GM21526 (cell line): ENCODE results near the gene NALCN.
A peak's percentile ranks its signal among the peaks of the same experiment; 100 is the strongest.

Source experiments
- ATAC-seq: cut with Tn5 transposase; IDR thresholded peaks from one replicate; pipeline ENCODE4 v1.9.1; 2021; ENCODE audit warnings: moderate library complexity; ENCODE audit not compliant: unreplicated experiment, low FRiP score

NALCN gene

GRCh38 chr13:101297794-101298193, 118.5 kb downstream of the NALCN start:
- ATAC-seq, result no peak

DNA sequence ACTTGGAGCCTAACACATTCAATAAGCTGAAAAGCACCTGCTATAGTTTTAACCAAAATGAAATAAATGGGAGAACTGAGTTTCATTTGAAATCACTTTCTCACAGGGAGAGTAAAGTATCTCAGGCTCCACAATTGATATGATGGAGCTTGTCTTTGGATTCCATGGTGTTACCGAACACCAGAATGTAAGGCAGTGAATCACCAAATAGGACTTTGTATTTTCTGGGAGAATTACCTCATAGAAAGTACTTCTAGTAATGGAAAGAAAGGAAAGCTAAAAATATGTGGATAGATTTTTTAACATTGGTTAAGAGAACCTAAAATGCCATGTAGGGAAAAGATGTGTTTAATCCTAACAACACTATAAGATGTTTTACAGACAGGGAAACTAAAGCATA, 123.6 kb downstream of the NALCN start:
- ATAC-seq, result no peak

- ATAC-seq, result no peak
Observed at GRCh38 chr13:101291646-101292515, 124.4 kb downstream of the NALCN start.

DNA sequence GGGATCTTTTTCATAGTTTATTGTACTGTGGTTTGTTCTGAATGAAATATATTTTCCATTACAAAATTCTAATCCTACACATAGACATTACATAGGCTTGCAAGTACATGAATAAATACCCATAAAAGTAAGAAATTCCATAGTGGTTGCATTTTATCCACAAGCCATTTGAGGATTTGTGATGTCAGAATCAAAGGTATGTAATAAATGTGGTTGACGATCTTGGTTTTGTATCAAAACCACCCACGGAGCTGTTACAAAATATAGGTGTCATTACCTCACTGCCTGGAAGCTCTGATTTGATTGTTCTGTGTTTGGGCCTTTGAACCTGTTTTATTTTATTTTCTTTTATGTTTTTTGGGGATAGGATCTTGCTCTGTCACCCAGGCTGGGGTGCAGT, 125.1 kb downstream of the NALCN start:
- ATAC-seq, result no peak

GRCh38 chr13:101289764-101290163, 126.5 kb downstream of the NALCN start:
- no peak for ATAC-seq

DNA sequence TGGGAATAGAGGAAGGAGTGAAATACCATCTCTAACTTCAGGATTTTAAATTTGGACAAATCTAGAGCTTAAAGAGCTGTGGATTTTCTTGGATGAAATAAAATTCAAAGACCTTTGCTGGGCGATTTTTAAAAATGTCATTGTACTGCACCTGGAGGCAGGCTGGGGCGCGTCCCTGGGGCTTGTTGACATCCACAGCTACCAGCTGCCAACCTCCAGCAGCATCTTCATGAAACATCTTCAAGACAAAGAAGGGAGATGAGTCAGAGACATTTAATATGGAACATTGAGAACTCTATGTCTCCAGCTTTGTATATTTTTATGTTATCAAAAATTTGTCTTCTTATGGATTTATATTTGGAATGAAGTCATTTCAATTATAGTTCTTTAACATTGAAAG, 132.5 kb downstream of the NALCN start:
- no peak for ATAC-seq

GRCh38 chr13:101272886-101273285, 143.4 kb downstream of the NALCN start:
- no peak for ATAC-seq

DNA sequence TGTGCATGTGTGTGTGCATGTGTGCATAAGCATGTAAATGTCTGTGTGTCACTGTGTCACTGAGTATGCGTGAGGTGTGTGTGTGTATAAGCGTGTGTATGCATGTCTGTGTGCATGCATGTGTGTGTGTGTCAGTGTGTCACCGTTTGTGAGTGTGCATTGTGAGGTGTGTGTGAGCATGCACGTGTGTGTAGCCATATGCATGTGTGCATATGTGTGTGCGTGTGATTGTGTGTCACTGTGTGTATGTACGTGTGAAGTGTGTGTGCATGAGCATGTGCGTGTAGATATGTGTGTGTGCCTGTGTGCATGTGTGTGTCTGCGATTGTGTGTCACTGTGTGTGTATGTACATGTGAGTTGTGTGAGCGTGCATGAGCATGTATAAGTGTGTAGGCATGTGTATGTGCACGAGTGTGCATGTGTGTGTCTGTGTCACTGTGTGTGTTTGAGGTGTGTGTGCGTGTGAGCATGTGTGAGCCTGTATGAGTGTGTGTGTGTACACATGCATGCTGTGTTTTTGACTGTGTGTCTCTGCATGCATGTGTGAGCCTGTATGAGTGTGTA, 144.5 kb downstream of the NALCN start:
- no peak for ATAC-seq

DNA sequence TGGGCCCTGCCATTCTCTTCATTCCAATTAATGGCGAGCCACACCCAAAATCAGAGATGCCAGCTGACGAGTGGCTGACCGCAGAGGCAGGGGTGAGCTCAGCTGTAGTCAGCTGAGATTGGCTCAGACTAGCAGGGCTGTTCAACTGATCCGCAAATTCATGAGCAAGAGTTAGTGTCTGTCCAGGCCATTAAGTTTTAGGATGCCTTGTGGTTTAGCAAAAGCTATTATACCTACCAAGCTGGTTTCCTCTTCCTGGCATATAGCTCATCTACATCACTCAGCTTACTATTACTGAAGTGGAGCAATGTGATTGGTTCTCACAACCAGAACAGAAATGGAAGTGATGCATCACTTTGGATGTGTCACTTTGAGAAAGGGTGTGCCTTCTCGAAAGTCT, 148.7 kb downstream of the NALCN start:
- ATAC-seq, result no peak

DNA sequence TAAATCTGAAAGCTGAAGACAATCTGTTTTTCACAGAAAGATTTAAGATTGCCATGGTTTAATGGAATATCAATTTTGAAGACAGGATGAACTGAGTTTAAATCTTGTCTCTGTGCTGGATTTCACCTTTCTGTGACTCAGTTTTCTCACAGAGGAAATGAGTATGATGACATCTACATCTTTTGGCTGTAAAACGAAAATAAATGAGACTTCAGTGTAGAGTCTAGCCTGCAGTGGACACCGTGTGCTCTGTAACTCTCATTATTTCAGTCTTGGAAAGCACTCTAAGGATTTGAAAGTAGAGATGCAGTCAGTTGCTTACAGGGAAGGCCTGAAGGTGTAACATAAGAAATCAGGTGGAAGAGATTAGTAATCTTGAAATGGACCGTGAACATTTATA, 150.4 kb downstream of the NALCN start:
- no peak for ATAC-seq

- ATAC-seq, result no peak
Observed at GRCh38 chr13:101264931-101265330, 151.4 kb downstream of the NALCN start.

DNA sequence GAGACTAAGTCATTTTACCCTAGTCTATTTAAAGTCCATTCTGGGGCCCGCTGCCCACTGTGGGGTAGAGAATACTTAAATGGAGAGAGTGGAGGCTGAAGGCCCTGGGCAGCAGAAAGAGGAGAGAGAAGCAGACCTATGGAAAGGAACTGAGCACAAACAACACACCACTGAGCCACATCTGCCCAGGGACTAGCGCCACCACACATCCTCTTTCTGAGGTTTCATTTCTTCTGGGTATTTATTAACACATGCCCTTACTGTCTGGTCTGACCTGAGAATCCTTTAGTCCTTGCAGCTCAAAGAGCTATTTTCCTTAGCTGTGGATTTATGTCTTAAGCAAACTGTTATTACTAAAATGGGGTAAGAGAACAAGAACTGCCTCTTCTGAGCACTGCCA, 154.0 kb downstream of the NALCN start:
- ATAC-seq, result peak; percentile 45

- ATAC-seq, result no peak
Observed at GRCh38 chr13:101258509-101258908, 157.8 kb downstream of the NALCN start.

- ATAC-seq, result peak; percentile 98
Observed at GRCh38 chr13:101258071-101258470, 158.2 kb downstream of the NALCN start.

DNA sequence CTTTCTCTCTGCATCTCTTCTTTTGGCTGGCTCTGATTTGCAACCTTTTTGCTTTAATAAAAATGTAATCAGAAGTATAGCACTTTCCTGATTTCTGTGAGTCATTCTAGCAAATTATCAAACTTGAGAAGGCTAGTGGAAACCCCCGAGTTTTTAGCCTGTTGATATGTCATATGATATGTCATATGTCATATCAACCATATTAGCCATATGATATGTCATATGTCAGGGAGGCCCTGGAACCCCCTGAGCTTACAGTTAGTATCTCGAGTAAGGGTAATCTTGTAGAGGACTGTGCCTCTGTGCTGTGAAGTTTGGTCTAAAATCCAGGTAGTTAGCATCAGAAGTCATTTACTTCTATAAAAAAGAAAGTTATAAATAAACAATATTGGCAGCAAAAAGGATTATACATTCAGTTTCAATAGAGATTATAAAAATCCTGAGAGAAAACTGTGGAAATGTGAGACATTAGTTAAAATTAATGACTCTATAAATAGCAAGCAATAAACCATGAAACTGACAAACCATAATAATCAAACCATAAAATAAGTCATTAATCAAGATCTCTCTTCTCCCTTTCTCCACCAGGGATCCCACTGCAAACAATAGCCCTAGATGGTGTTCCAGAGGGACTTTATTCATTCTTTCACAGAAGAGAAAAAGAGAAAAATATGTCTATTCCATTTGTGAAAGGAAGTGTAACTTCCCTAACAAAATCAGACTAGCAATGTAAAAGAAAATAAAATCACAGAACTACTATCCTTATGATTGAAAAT, 167.4 kb downstream of the NALCN start:
- no peak for ATAC-seq

DNA sequence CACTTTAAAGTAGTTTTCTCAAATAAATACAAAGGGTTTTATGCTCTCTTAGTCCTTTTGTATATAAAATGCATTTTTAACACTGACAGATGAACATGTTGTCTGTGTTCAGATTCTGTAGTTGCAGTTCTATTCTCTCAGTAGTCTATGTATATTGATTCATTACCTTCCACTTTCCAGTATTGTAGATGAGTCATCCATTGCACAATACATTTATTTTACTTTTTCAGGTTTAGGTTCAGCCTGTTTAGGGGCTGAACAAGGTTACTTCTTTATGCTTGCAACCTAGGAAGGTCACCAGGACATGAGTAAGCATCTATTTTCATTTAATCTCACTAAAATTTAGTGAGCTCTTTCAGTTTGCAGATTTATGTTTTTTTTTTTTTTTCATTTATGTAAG, 173.6 kb downstream of the NALCN start:
- no peak for ATAC-seq

- no peak for ATAC-seq
Observed at GRCh38 chr13:101238555-101238954, 177.8 kb downstream of the NALCN start.

DNA sequence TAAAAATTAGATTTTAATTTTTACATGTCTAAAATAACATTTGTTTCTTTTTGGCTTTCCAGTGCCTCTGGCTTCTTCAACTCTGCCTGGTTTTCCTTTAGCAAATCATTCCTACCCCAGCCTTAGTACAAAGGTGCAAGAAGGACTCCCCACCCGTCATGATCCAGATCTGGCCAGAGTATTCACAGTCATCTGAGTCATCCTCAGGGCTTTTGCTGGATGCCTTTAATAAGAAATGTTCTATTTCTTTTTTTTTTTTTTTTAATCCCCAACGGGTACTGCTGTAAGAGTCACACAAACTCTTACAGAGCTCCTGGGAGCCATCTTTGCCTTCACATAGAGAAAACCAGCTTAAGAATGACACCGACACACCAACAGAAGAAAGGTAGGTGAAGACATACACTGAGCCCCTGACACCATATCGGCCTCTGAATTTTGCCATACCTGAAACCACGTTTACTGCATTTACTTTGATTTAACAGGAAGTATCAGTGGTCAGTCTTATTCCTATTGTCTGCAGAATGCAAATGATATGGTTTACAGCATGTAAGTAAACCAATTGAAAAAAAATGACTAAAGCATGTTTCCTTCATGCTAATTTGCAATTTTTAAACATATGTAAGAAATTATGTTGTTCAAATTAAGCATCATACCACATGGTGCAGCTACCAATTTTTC, 184.4 kb downstream of the NALCN start:
- ATAC-seq, result no peak

DNA sequence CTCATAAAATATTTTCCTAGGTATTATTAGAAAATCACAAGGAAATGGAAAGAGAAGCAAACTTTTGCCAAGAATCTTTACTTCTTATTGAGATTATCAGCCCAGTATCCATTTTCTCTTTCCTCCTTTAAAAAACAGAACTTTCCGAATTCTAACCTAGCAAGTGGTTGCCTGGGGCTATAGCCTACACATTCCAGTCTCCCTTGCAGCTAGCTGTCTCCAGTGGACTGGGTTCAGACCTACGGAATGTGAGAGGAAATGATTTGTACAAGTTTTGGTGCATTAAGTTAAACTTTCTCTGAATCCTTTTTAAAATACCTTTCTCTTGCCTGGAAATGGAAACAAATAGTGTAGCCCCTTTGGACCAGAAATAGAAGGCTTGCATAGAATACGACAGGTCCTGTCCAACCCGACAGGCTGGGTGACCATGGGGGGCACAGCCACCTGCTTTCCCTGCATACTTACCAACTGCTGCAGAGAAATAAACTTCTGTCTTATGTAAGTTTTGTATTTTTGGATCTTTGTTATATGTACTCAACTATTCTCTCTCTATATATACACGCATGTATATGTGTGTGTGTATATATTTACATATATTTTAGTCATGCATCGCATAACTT, 185.9 kb downstream of the NALCN start:
- ATAC-seq, result no peak

- no peak for ATAC-seq
Observed at GRCh38 chr13:101219609-101220265, 196.6 kb downstream of the NALCN start.
